HG03571 (cell line): Measurements from ENCODE around the gene TP53TG5.
A peak's percentile ranks its signal among the peaks of the same experiment; 100 is the strongest.

ENCODE experiments used
- ATAC-seq: cut with Tn5 transposase; IDR thresholded peaks from one replicate; pipeline ENCODE4 v1.9.1; 2021; ENCODE audit not compliant: unreplicated experiment

Gene TP53TG5

DNA sequence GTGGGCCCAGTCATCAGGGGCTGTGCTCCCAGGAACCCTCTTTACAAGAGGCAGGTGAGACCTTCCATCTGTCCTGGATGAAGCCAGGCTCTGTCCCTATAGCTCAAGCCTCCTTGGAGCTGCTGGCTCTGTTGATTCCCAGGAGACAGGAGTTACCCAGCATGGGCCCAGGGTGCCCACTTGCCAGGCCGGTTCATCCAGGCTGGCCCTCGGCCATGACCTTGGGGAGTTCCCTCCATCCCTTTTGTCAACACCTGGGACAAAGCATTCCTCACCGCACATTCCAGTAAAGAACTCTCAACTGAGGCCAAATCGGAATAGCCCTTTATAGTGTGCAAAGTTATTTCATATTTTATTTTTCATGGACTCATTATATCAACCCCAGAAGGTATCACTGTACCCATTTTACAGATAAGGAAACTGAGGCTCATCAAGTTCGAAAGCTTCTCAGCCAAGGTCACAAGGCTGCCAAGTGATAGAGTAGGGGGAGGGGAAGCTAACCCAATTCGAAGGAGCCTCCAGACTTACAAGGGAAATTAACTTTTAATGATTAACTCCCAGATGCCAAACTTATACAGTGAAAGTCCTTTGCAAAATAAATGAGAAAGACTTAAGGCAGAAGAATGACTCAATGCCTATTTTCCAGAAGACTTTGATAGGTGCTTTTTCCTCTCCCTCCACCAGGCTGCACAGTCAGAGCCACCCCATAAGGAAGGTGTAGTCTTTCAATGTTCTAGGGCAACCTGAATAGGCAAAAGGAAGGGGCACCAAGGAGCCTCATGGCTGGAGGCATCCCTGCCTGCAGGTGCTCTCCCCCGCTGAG is 48.4 kb downstream of the TP53TG5 start:
- no peak for ATAC-seq

DNA sequence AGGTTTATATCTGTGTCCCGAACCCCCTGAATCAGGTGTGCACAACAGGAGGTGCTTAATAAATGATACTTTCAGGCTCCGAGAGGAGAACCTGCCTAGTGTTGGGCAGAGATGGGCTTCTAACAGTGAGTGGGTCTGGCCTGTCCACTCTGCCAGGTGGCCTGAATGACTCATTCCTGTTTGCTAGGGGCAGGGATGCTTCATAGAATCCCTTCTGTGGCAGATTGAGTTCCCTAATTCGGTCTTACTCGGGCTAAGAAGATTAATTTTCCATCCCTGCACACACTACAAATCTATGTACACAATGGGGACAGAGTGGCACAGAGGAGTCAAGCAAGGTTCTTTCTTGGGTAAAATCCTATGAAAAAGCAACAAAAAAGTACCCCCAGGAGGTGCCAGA is 49.7 kb downstream of the TP53TG5 start:
- no peak for ATAC-seq

DNA sequence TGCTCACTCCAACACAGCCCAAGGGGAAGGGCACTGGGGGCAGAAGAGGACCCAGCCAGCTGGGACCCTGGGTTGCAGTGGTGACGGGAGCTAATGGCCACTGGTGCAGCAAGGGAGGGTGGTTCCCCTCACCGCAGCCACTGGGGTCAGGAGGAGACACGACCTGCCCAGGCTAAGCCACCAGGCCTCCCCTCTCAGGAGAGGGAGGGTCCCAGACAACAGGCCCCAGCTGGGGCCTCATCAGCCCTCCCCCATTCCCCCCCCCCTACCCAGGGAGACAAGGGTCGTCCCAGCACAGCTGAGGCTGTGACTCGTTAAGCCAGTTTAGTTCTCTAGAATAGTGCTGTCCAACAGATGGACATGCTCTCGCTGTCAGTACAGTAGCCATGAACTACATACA is 52.8 kb downstream of the TP53TG5 start:
- ATAC-seq = no peak

DNA sequence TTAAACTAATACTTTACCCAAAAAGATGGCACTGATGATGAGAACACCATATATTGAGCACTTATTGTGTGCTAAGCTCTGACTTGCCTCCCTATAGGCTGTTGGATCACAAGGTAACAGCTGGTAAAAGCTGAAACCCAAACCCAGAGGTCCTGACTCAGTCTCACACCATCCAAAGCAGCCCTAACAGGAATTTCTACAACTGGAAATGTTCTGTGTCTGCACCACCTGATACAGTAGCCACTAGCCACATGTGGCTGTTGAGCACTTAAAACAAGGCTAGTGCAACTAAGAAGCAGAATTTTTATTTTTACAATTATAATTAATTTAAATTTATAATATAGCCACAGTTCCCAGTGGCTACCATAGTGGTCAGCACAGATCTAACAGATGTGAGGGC is 54.4 kb downstream of the TP53TG5 start:
- ATAC-seq = no peak

DNA sequence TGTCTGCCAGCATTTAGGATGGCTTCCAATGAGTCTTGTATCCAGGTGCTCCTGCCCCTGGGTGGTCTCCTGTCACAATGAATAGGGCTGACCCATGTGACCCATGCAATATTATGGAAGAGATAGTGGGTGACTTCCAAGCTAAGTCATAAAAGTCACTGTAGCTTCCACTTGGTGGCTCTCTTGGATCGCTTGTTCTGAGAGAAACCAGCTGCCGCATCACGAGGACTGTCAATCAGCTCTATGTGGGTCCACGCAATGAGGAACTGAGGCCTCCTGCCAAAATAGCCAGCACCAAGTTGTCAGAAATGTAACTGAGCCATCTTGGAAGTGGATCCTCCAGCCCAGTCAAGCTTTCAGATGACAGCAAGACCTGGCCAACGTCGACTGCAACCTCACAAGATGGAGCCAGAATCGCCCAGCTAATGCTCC is 55.2 kb downstream of the TP53TG5 start:
- peak; percentile 40 for ATAC-seq
